SK-N-SH treated with all-trans-retinoic acid at 6 μM for 48 hours (cell line): ENCODE data around the gene ADAMTS13.

Source experiments
- ATAC-seq: fragments of 200-7000 bp; cut with Tn5 transposase; 3 replicates; pipeline ENCODE4 v1.9.1; 2020; ENCODE audit warnings: mild to moderate bottlenecking, moderate library complexity
- ARNTL ChIP-seq: fragments of 450-650 bp; formaldehyde crosslinking; IDR thresholded peaks from 2 replicates; pipeline ENCODE4 v1.5.0; 2020; ENCODE audit warnings: low read depth, mild to moderate bottlenecking, moderate library complexity, borderline replicate concordance
- BACH2 ChIP-seq: fragments of 250-450 bp; sonication (Bioruptor Pico); IDR thresholded peaks from 2 replicates; pipeline ENCODE4 v1.9.0; 2021; ENCODE audit warnings: mild to moderate bottlenecking, borderline replicate concordance
- CREB5 ChIP-seq: fragments of 250-450 bp; sonication (Bioruptor Pico); IDR thresholded peaks from 2 replicates; pipeline ENCODE4 v1.5.1; 2020; ENCODE audit warnings: low read depth, mild to moderate bottlenecking, moderate library complexity
- CSDC2 ChIP-seq: fragments of 250-450 bp; sonication (Bioruptor Pico); IDR thresholded peaks from 2 replicates; pipeline ENCODE4 v1.5.0; 2020; ENCODE audit warnings: mild to moderate bottlenecking, moderate library complexity
- CSRNP3 ChIP-seq: fragments of 250-450 bp; sonication (Bioruptor Pico); IDR thresholded peaks from 2 replicates; pipeline ENCODE4 v1.5.1; 2021; ENCODE audit warnings: mild to moderate bottlenecking, moderate library complexity
- ESRRG ChIP-seq: fragments of 250-450 bp; sonication (Bioruptor Pico); IDR thresholded peaks from 2 replicates; pipeline ENCODE4 v1.6.1; 2021; ENCODE audit warnings: mild to moderate bottlenecking
- ISL1 ChIP-seq: fragments of 250-450 bp; sonication (Bioruptor Pico); IDR thresholded peaks from 2 replicates; pipeline ENCODE4 v2.1.2; 2022; ENCODE audit warnings: mild to moderate bottlenecking, moderate library complexity
- PATZ1 ChIP-seq: fragments of 250-450 bp; sonication (Bioruptor Pico); IDR thresholded peaks from 2 replicates; pipeline ENCODE4 v1.8.0; 2020; ENCODE audit warnings: mild to moderate bottlenecking, moderate library complexity, borderline replicate concordance
- PPARA ChIP-seq: fragments of 250-450 bp; sonication (Bioruptor Pico); IDR thresholded peaks from 2 replicates; pipeline ENCODE4 v1.5.0; 2020; ENCODE audit warnings: mild to moderate bottlenecking, borderline replicate concordance
- RARB ChIP-seq: fragments of 250-450 bp; sonication (Bioruptor Pico); IDR thresholded peaks from 2 replicates; pipeline ENCODE4 v1.8.0; 2021; ENCODE audit warnings: mild to moderate bottlenecking, moderate library complexity
- SNAI2 ChIP-seq: fragments of 250-450 bp; sonication (Bioruptor Pico); IDR thresholded peaks from 2 replicates; pipeline ENCODE4 v1.5.0; 2020; ENCODE audit warnings: mild to moderate bottlenecking, moderate library complexity
- TCF4 ChIP-seq: fragments of 250-450 bp; sonication (Bioruptor Pico); IDR thresholded peaks from 2 replicates; pipeline ENCODE4 v1.8.0; 2021; ENCODE audit warnings: mild to moderate bottlenecking, moderate library complexity, borderline replicate concordance
- TOX ChIP-seq: fragments of 250-450 bp; sonication (Bioruptor Pico); IDR thresholded peaks from 2 replicates; pipeline ENCODE4 v1.8.0; 2021; ENCODE audit warnings: mild to moderate bottlenecking, moderate library complexity, borderline replicate concordance
- ZC3H10 ChIP-seq: fragments of 250-450 bp; sonication (Bioruptor Pico); IDR thresholded peaks from 2 replicates; pipeline ENCODE4 v1.5.1; 2021; ENCODE audit warnings: mild to moderate bottlenecking, moderate library complexity
- ZFP3 ChIP-seq: fragments of 250-450 bp; sonication (Bioruptor Pico); IDR thresholded peaks from 2 replicates; pipeline ENCODE4 v1.5.0; 2020; ENCODE audit warnings: mild to moderate bottlenecking, moderate library complexity
- ZFP30 ChIP-seq: fragments of 450-650 bp; formaldehyde crosslinking; IDR thresholded peaks from 2 replicates; pipeline ENCODE4 v1.5.0; 2022; ENCODE audit warnings: mild to moderate bottlenecking, moderate library complexity
- ZNF565 ChIP-seq: fragments of 450-650 bp; formaldehyde crosslinking; conservative IDR thresholded peaks from 2 replicates; pipeline ENCODE4 v1.5.0; 2020; ENCODE audit warnings: low read depth, mild to moderate bottlenecking, moderate library complexity
- ZNF70 ChIP-seq: fragments of 450-650 bp; formaldehyde crosslinking; IDR thresholded peaks from 2 replicates; pipeline ENCODE4 v1.5.0; 2020; ENCODE audit warnings: mild to moderate bottlenecking, moderate library complexity
- ZNF8 ChIP-seq: fragments of 450-650 bp; formaldehyde crosslinking; IDR thresholded peaks from 2 replicates; pipeline ENCODE4 v1.5.0; 2020; ENCODE audit warnings: mild to moderate bottlenecking, moderate library complexity
- TF ChIP-seq, protein P1 (sequence below): fragments of 250-450 bp; sonication (Bioruptor Pico); IDR thresholded peaks from 2 replicates; pipeline ENCODE4 v1.8.0; 2021; ENCODE audit warnings: low read depth, mild to moderate bottlenecking, moderate library complexity, borderline replicate concordance
- TF ChIP-seq, protein P2 (sequence below): fragments of 250-450 bp; sonication (Bioruptor Pico); IDR thresholded peaks from 2 replicates; pipeline ENCODE4 v1.5.0; 2020; ENCODE audit warnings: mild to moderate bottlenecking, moderate library complexity

Gene ADAMTS13

DNA sequence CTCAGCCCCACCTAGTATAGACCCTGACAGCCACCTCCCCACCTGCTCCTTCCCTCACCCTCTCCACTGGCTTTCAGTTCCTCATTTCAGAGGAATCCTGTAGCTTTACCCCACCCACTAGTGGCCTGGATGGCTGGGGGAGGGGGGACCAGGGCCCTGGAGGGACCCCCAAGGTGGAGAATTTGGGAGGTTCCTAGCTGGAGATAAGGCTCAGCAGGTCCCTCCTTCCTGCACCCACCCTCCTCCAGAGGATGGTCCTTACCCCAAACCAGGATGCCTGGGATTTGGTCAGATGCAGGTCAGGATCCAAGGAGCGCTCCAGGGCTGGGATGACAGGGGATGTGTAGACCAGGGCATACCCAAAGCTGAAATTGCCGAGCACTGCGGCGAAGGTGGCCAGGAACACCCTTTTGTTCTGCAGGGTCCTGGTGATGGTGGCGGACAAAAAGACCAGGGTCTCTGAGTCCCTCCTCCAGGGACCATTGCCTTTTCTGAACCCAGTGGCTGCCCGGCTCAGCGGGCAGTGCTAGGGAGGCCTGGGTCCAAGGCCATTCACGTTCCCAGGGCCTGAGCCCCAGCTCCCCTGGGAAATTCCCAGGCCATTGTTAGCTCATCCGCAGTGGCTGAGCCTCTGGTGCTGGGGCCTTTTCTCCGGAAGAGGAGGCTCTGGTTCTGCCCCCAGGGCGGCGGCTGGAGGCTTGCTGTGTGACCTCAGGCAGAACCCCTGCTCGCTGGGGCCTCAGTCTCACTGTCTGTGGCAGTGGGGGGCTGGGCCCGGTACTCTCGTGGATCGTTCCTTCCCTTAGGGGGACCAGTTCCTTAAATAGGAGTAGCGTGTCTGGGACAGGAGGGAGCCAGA is 56.1 kb downstream of the ADAMTS13 start:
- ATAC-seq = peak; percentile 38
- TF ChIP-seq ZNF565 (CRISPR knock-in tag) (no peak), BACH2 (CRISPR knock-in tag) (no peak), ZC3H10 (no peak), TCF4 (no peak), SNAI2 (CRISPR knock-in tag) (no peak), CREB5 (no peak), CSRNP3 (CRISPR knock-in tag) (no peak), ZFP30 (CRISPR knock-in tag) (no peak), TOX (CRISPR knock-in tag) (no peak), ESRRG (CRISPR knock-in tag) (no peak), ARNTL (CRISPR knock-in tag) (no peak), ISL1 (CRISPR knock-in tag) (no peak), ZFP3 (CRISPR knock-in tag) (no peak), PPARA (CRISPR knock-in tag) (no peak), ZNF70 (CRISPR knock-in tag) (no peak), ZNF8 (CRISPR knock-in tag) (no peak), CSDC2 (no peak)
- TF ChIP-seq, protein P1, sequence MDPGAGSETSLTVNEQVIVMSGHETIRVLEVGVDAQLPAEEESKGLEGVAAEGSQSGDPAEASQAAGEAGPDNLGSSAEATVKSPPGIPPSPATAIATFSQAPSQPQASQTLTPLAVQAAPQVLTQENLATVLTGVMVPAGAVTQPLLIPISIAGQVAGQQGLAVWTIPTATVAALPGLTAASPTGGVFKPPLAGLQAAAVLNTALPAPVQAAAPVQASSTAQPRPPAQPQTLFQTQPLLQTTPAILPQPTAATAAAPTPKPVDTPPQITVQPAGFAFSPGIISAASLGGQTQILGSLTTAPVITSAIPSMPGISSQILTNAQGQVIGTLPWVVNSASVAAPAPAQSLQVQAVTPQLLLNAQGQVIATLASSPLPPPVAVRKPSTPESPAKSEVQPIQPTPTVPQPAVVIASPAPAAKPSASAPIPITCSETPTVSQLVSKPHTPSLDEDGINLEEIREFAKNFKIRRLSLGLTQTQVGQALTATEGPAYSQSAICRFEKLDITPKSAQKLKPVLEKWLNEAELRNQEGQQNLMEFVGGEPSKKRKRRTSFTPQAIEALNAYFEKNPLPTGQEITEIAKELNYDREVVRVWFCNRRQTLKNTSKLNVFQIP = no peak
- TF ChIP-seq, protein P2, sequence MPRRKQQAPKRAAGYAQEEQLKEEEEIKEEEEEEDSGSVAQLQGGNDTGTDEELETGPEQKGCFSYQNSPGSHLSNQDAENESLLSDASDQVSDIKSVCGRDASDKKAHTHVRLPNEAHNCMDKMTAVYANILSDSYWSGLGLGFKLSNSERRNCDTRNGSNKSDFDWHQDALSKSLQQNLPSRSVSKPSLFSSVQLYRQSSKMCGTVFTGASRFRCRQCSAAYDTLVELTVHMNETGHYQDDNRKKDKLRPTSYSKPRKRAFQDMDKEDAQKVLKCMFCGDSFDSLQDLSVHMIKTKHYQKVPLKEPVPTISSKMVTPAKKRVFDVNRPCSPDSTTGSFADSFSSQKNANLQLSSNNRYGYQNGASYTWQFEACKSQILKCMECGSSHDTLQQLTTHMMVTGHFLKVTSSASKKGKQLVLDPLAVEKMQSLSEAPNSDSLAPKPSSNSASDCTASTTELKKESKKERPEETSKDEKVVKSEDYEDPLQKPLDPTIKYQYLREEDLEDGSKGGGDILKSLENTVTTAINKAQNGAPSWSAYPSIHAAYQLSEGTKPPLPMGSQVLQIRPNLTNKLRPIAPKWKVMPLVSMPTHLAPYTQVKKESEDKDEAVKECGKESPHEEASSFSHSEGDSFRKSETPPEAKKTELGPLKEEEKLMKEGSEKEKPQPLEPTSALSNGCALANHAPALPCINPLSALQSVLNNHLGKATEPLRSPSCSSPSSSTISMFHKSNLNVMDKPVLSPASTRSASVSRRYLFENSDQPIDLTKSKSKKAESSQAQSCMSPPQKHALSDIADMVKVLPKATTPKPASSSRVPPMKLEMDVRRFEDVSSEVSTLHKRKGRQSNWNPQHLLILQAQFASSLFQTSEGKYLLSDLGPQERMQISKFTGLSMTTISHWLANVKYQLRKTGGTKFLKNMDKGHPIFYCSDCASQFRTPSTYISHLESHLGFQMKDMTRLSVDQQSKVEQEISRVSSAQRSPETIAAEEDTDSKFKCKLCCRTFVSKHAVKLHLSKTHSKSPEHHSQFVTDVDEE (CRISPR knock-in tag) = no peak

GRCh38 chr9:133478851-133479711 is 56.9 kb downstream of the ADAMTS13 start, which contains the start of gene SLC2A6:
TSS of gene SLC2A6 (minus strand) at chr9:133479099. CDS start at chr9:133479059, 40 bp downstream.
- ATAC-seq = peak; percentile 100
- TF ChIP-seq PATZ1 (CRISPR knock-in tag) = no peak
- TF ChIP-seq ZFP30 (CRISPR knock-in tag) = no peak
- no peak for TF ChIP-seq ZNF8 (CRISPR knock-in tag)
- TF ChIP-seq ZFP3 (CRISPR knock-in tag) = no peak
- TF ChIP-seq, protein P2 (CRISPR knock-in tag) = no peak
- TF ChIP-seq RARB = no peak
- TF ChIP-seq ARNTL (CRISPR knock-in tag) = no peak
- no peak for TF ChIP-seq CREB5
- no peak for TF ChIP-seq ZC3H10
- TF ChIP-seq SNAI2 (CRISPR knock-in tag) = no peak
- TF ChIP-seq PPARA (CRISPR knock-in tag) = no peak
- TF ChIP-seq, all 23 proteins: peak for 0
